CD4-positive, alpha-beta T cell treated with Interleukin-4 for 4 hours (primary cell): Measurements from ENCODE around the gene FXYD2.
"Not testable (repeated sequence)": the region's sequence is repeated elsewhere in the genome, so short reads cannot be mapped to it uniquely, and the experiment has no call there.

Source experiments
- DNase-seq: peaks from one replicate; pipeline ENCODE4 v3.0.0-alpha.2; 2020

The FXYD2 gene

GRCh38 chr11:117819096-117820040 is 5.2 kb downstream of the FXYD2 start:
- no peak for DNase-seq

GRCh38 chr11:117818041-117818873 is 6.3 kb downstream of the FXYD2 start:
- peak; percentile 69 for DNase-seq

- peak; percentile 86 for DNase-seq
Observed at GRCh38 chr11:117817368-117818040, 7.0 kb downstream of the FXYD2 start.

- no peak for DNase-seq
Observed at GRCh38 chr11:117816846-117817367, 7.6 kb downstream of the FXYD2 start.

GRCh38 chr11:117816151-117816741 is 8.3 kb downstream of the FXYD2 start:
- DNase-seq, result no peak

GRCh38 chr11:117815262-117815803 is 9.2 kb downstream of the FXYD2 start:
- DNase-seq, result peak; percentile 88

- DNase-seq, result peak; percentile 86
Observed at GRCh38 chr11:117814766-117815261, 9.7 kb downstream of the FXYD2 start.

- no peak for DNase-seq
Observed at GRCh38 chr11:117814204-117814765, 10.3 kb downstream of the FXYD2 start.

- DNase-seq, result not testable (repeated sequence)
Observed at GRCh38 chr11:117810056-117810451, 14.5 kb downstream of the FXYD2 start.

- peak; percentile 39 for DNase-seq
Observed at GRCh38 chr11:117809236-117810055, 15.1 kb downstream of the FXYD2 start.

- DNase-seq, result no peak
Observed at GRCh38 chr11:117808784-117809183, 15.8 kb downstream of the FXYD2 start.

GRCh38 chr11:117807482-117808327 is 16.8 kb downstream of the FXYD2 start:
- peak; percentile 71 for DNase-seq

- DNase-seq, result no peak
Observed at GRCh38 chr11:117806846-117807245, 17.7 kb downstream of the FXYD2 start.

- no peak for DNase-seq
Observed at GRCh38 chr11:117805045-117805444, 19.5 kb downstream of the FXYD2 start.

- no peak for DNase-seq
Observed at GRCh38 chr11:117803896-117804295, 20.6 kb downstream of the FXYD2 start.

GRCh38 chr11:117799634-117800033 is 24.9 kb downstream of the FXYD2 start:
- DNase-seq, result no peak

GRCh38 chr11:117796872-117797529 is 27.5 kb downstream of the FXYD2 start, which contains the start of gene DSCAML1:
Gene DSCAML1, minus strand, starts transcription at chr11:117797216. Its CDS starts 137 bp downstream, at chr11:117797079.
- no peak for DNase-seq

- DNase-seq, result no peak
Observed at GRCh38 chr11:117796456-117796871, 28.1 kb downstream of the FXYD2 start.
